GM21381 (cell line): Measurements from ENCODE around the gene DCLRE1A.
"Not testable (repeated sequence)": the region's sequence is repeated elsewhere in the genome, so short reads cannot be mapped to it uniquely, and the experiment has no call there.

Source experiments
- ATAC-seq: cut with Tn5 transposase; IDR thresholded peaks from one replicate; pipeline ENCODE4 v1.9.1; 2021; ENCODE audit warnings: mild to moderate bottlenecking, moderate library complexity; ENCODE audit not compliant: unreplicated experiment

The DCLRE1A gene

GRCh38 chr10:113859261-113859660 lies 5.4 kb upstream of the DCLRE1A start:
- peak; percentile 48 for ATAC-seq

DNA sequence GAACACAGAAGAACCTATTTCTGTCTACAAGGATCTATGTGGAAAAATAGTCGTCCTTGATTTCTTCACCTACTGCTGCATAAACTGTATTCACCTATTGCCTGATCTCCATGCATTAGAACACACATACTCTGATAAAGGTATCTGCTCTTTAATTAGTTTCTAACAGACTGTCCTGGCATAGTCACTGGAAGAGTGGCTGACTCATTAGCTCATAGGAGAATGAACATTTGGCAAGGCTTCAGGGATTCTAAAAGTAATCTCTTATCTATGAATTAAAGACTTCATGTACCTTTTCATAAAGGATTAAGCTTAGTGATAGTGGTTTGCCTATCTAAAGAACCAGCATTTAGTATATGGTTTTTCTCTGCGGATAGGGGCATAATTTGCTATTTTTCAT lies 4.7 kb upstream of the DCLRE1A start:
- no peak for ATAC-seq

- ATAC-seq = no peak
Observed at GRCh38 chr10:113857210-113857609, 3.3 kb upstream of the DCLRE1A start.

GRCh38 chr10:113856563-113856962 lies 2.7 kb upstream of the DCLRE1A start:
- ATAC-seq = no peak

GRCh38 chr10:113854761-113855588 lies 1.1 kb upstream of the DCLRE1A start:
- ATAC-seq = peak; percentile 32

- no peak for ATAC-seq
Observed at GRCh38 chr10:113853578-113854012, 287 bp downstream of the DCLRE1A start.

GRCh38 chr10:113849946-113850345 lies 3.9 kb downstream of the DCLRE1A start:
- ATAC-seq = no peak

GRCh38 chr10:113849140-113849803 lies 4.6 kb downstream of the DCLRE1A start:
- no peak for ATAC-seq

- no peak for ATAC-seq
Observed at GRCh38 chr10:113846036-113846435, 7.8 kb downstream of the DCLRE1A start.

- ATAC-seq = no peak
Observed at GRCh38 chr10:113843972-113844485, 9.9 kb downstream of the DCLRE1A start.

- ATAC-seq = no peak
Observed at GRCh38 chr10:113842171-113842570, 11.7 kb downstream of the DCLRE1A start.

GRCh38 chr10:113828567-113828966 lies 25.3 kb downstream of the DCLRE1A start:
- ATAC-seq = not testable (repeated sequence)

GRCh38 chr10:113825791-113826190 lies 28.1 kb downstream of the DCLRE1A start:
- no peak for ATAC-seq

- no peak for ATAC-seq
Observed at GRCh38 chr10:113823389-113823788, 30.5 kb downstream of the DCLRE1A start.

DNA sequence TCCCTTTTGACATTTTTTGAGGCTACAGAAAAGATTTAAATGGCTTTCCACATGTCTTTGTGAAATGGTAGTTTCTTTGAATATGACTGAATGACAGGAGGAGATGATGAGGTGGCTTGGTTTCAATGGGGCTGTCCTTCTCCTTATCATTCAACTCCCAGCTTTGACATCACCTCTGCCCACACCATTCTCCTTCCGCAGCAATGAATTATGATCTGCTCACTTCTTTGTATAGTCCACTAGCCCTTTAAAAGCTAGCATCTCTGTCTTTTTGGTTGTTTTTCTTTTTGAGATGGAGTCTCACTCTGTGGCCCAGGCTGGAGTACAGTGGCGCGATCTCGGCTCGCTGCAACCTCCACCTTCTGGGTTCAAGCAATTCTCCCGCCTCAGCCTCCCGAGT lies 31.7 kb downstream of the DCLRE1A start:
- no peak for ATAC-seq

GRCh38 chr10:113821306-113821705 lies 32.6 kb downstream of the DCLRE1A start:
- ATAC-seq = not testable (repeated sequence)

DNA sequence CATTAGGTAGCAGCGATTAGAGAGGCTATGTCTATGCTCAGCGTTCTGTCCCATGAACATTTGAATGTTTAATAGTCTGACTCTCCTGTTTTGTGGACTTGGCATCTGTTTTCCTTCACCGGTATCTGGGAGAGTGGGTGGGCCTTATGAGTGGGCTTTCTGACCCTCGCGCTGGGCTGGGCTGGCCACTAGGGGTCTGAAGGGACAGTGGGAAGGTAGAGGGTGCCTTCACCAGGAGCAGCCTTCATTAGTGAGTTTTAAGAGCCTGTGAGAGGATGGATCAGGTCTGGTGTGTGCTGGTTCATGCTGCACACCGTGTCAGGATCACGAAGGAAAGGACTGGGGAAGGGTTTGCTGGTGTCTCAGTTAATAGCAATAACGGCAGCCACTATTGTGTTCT lies 33.4 kb downstream of the DCLRE1A start:
- ATAC-seq = no peak

GRCh38 chr10:113819989-113820388 lies 33.9 kb downstream of the DCLRE1A start:
- no peak for ATAC-seq

GRCh38 chr10:113814700-113815099 lies 39.2 kb downstream of the DCLRE1A start:
- not testable (repeated sequence) for ATAC-seq

DNA sequence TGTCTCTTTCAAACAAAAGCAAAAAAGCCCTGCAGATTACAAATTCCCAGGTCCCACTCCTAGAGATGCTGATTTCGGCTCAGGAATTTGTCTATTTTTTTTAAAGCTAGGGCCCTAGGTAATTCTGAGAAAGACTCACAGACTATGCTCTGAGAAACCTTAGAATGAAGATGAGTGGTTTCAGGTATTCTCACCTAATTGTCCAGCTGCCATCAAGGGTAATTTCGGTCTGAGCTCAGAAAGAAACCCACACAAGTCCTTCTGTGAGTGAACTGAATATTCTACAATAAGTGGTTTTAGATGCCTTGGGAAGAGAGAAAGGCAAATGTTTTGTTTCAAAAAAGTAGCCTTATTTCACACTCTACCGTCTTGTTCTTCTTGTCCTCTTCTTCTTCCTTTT lies 45.7 kb downstream of the DCLRE1A start:
- ATAC-seq = no peak

- no peak for ATAC-seq
Observed at GRCh38 chr10:113806503-113806902, 47.4 kb downstream of the DCLRE1A start.

DNA sequence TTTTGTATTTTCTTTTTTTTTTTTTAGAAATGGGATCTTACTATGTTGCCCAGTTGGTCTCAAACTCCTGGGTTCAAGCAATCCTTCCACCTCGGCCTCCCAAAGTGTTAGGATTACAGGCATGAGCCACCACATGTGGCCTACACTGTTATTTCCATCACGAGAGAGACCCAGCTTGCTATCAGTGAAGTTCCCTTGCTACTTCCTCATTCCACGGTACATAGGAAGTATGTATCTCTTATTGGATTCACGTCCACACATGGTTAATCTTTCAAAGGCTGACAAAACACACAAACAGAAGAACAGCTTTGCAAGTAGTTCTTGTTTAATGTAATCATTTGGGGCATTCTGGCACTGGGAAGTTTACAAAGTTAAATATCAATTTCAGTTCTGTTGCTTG lies 50.9 kb downstream of the DCLRE1A start:
- ATAC-seq = no peak
